ENCODE results near the gene SLC9B2.

DNA sequence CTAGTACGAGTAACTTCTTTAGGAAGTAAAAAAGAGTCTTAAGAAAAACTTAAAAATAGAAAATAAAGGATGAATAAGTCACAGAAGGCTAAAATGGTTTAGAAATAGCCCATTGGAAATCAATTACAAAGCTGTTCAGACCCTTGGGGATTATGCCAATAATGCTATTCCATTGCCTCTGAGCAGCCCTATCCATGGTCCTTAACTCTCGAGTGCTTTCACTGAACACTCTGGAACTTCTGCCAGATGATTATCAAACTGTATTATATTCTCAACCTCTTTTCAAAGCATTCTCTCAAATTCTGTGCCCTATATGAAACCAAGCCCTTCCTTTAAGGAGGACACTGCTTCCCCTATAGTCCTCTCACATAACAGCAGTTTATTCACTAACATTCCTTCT is 74.0 kb downstream of the SLC9B2 start:
- no peak for TF ChIP-seq CTCF (IDR thresholded peaks at IDR 0.05)
- no peak for TF ChIP-seq POLR2A (IDR thresholded peaks at IDR 0.05)

Measured in Peyer's patch (tissue), 4 donors.